OCI-M2 (cell line): ENCODE measurements around the gene AFG1L.

Experiments used
- DNase-seq: peaks from one replicate; lab custom pipeline; 2025; ENCODE audit not compliant: unreplicated experiment; lab: John Stamatoyannopoulos, UW

Gene AFG1L

GRCh38 chr6:108568551-108569305, 273.9 kb downstream of the AFG1L start:
- no peak for DNase-seq

- no peak for DNase-seq
Measured at GRCh38 chr6:108570517-108570916, 275.7 kb downstream of the AFG1L start.

- DNase-seq: no peak
Measured at GRCh38 chr6:108574457-108575141, 279.7 kb downstream of the AFG1L start.
